ENCODE data around the gene ZNRD2. TPM values are rescaled to one million over a fixed set of nuclear protein-coding genes. Genes with fewer than 3 reads are reported as not detected.
A peak's percentile ranks its signal among the peaks of the same experiment; 100 is the strongest.

Gene ZNRD2
- total RNA-seq, 6 donors from 2014 or later, result 22.6 to 60.7 (median 39.7) TPM

DNA sequence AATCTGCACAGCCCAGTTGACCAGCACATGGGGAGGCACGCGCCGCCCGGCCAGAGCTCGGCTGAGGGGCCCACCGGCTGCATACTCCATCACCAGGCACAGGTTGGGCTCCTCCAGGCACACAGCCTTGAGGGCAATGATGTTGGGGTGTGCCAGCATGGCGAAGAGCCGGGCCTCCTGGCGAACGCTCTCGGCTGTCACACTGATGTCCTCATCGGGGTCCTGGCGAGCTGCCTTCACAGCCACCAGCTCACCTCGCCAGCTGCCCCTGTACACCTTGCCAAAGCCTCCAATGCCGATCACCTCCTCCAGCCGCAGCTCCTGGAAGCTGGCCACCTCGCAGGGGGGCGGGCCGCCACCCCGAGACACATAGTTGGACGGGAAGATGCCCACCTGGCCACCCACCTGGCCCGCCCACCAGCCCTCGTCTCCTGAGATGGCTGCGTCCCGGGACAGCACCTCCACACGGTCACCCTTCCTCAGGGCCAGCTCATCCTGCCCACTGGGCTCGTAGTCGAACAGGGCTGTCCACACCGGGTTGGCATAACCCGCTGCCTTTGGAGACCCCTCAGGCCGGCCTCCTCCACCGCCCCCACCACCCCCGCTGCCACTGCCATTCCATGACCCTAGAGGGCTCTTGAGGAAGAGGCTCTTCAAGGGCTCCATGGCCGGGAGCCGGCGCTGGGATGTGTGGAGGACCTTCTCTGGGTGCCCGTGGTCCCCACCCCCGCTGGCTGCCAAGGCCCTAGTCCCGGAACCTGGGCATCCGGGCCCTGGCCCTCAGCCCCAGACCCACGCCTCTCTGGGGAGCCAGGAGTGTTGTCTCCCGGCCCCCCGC lies 43.0 kb downstream of the ZNRD2 start:
- Histone ChIP-seq H3K36me3 (peaks cover 9 to 39% (median 20%) of the 10 kb centered on the region in 4 donors), H3K9me3 (no peaks in the 10 kb centered on the region), H3K27me3 (no peaks in the 10 kb centered on the region), H3K4me3 (peak overlapping the region; percentile 64 to 100 (median 96)), H3K4me1 (peaks cover 56 to 70% (median 66%) of the 10 kb centered on the region in 4 donors), H3K27ac (peak overlapping the region; percentile 94 to 96 (median 95))
- WGBS, 2 donors, result 13 to 25% methylated on average over 4 to 30 of the region's 43 CpGs
- TF ChIP-seq CTCF (IDR thresholded peaks at IDR 0.05), result no peak
- no peak for TF ChIP-seq EP300 (IDR thresholded peaks at IDR 0.05)
- TF ChIP-seq POLR2AphosphoS5 (IDR thresholded peaks at IDR 0.05), result no peak
- TF ChIP-seq POLR2A (IDR thresholded peaks at IDR 0.05), result no peak
- peak in 1 of 2 donors; percentile 88 for DNase-seq
- ATAC-seq (ENCODE audit: low FRiP score in 2 of 2), result no peak

DNA sequence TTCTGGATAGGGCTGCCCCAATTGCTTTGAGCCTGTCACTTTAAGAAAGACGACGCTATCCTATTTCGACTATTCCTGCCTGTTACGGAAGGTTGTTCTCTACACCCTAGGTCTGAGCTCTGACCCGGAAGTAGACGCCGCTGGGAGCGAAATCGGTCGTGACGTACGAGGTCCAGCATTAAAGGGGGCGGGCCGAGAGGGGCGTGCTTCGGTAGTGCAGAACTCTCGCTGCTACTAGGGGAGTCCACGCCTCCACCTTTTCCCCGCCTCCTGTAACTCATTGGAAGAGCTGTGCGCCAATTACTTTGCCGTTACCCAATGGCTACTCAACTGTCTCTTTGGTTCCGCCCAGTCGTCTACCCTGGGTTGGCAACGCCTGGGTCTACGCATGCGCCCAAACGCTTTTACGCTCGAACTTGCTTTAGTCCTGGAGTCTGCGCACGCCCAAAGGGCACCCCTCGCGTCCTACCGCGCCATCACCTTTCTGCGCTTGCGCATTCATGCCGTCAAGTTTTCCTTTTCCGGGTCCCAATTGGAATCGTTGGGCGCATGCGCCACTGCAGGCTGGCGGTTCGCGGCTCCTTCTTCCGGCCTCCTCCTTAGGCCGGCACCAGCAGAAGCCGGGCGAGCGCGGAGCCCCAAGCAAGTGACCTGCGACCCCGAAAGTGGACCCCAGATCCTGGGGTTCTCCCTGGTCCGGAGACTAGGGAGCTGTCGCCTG lies 45.1 kb downstream of the ZNRD2 start, which contains the start of gene PCNX3:
TSS of gene PCNX3 (plus strand) at position 548 of the 721 bp plus-strand sequence. CDS start 536 bp downstream, outside the sequence.
- peak; percentile 89 to 95 for ATAC-seq (ENCODE audit: low FRiP score in 2 of 2)
- TF ChIP-seq POLR2A (IDR thresholded peaks at IDR 0.05), result peak in 3 of 4 donors; percentile 25 to 75 (median 57)
- TF ChIP-seq CTCF (IDR thresholded peaks at IDR 0.05), result peak in 1 of 6 experiments; percentile 28
- TF ChIP-seq POLR2AphosphoS5 (IDR thresholded peaks at IDR 0.05), result peak; percentile 59 to 80
- TF ChIP-seq EP300 (IDR thresholded peaks at IDR 0.05), result no peak
- Histone ChIP-seq H3K27me3 (no peaks in the 10 kb centered on the region), H3K4me3 (peak within 1 kb of the TSS; percentile 94 to 100 (median 98)), H3K4me1 (peaks cover 37 to 59% (median 47%) of the 10 kb centered on the region in 4 donors), H3K27ac (peak within 1 kb of the TSS; percentile 94 to 96 (median 95)), H3K9me3 (no peaks in the 10 kb centered on the region), H3K36me3 (peaks cover 21 to 43% (median 34%) of the 10 kb centered on the region in 4 donors)
- DNase-seq, result peak; percentile 95 to 100
- 0 to 1% methylated on average over 33 to 40 of the region's 55 CpGs for WGBS, 2 donors

- Histone ChIP-seq H3K9me3 (no peaks in the 10 kb centered on the region), H3K4me3 (peak overlapping the region; percentile 94 to 100 (median 98)), H3K27me3 (no peaks in the 10 kb centered on the region), H3K4me1 (peaks cover 32 to 56% (median 40%) of the 10 kb centered on the region in 4 donors), H3K36me3 (peaks cover 21 to 50% (median 41%) of the 10 kb centered on the region in 4 donors), H3K27ac (peak overlapping the region; percentile 94 to 96 (median 95))
- ATAC-seq (ENCODE audit: low FRiP score in 2 of 2), result no peak
- WGBS, 2 donors, result 3% methylated on average over 8 to 15 of the region's 50 CpGs
- no peak for TF ChIP-seq EP300 (IDR thresholded peaks at IDR 0.05)
- no peak for TF ChIP-seq POLR2AphosphoS5 (IDR thresholded peaks at IDR 0.05)
- no peak for TF ChIP-seq CTCF (IDR thresholded peaks at IDR 0.05)
- no peak for TF ChIP-seq POLR2A (IDR thresholded peaks at IDR 0.05)
- DNase-seq, result peak in 1 of 2 donors; percentile 94
Observed at GRCh38 chr11:65615950-65616574, 45.8 kb downstream of the ZNRD2 start.

GRCh38 chr11:65616575-65617001 lies 46.3 kb downstream of the ZNRD2 start:
- DNase-seq (no peak), ATAC-seq (ENCODE audit: low FRiP score in 2 of 2) (no peak)
- peaks cover 21 to 55% (median 43%) of the 10 kb centered on the region in 4 donors for H3K36me3 ChIP-seq
- no peak for TF ChIP-seq EP300 (IDR thresholded peaks at IDR 0.05)
- no peak for TF ChIP-seq POLR2A (IDR thresholded peaks at IDR 0.05)
- no peak for TF ChIP-seq POLR2AphosphoS5 (IDR thresholded peaks at IDR 0.05)
- TF ChIP-seq CTCF (IDR thresholded peaks at IDR 0.05), result no peak
- H3K27ac ChIP-seq, result peak overlapping the region; percentile 94 to 96 (median 95)
- 56 to 71% methylated on average over 10 of the region's 10 CpGs for WGBS, 2 donors
- peak overlapping the region; percentile 94 to 100 (median 98) for H3K4me3 ChIP-seq
- no peaks in the 10 kb centered on the region for H3K9me3 ChIP-seq
- peaks cover 27 to 51% (median 35%) of the 10 kb centered on the region in 4 donors for H3K4me1 ChIP-seq
- no peaks in the 10 kb centered on the region for H3K27me3 ChIP-seq

Data from upper lobe of left lung (tissue), 6 donors.